ENCODE measurements around the gene CTBP1.

- TF ChIP-seq EZH2phosphoT487 (IDR thresholded peaks at IDR 0.05; ENCODE audit: insufficient read depth, low read depth) (no peak), EZH2 (IDR thresholded peaks at IDR 0.05; ENCODE audit: insufficient read depth, poor library complexity, severe bottlenecking) (no peak)
Measured at GRCh38 chr4:1172971-1173757, 75.8 kb downstream of the CTBP1 start.

Data from GM23248 (cell line).